GM23338 (cell line): ENCODE measurements around the gene FRY. TPM values are rescaled to one million over a fixed set of nuclear protein-coding genes. Genes with fewer than 3 reads are reported as not detected.

Experiments used
- ATAC-seq: fragments of 200-7000 bp; cut with Tn5 transposase; 3 replicates; pipeline ENCODE4 v1.9.1; 2020
- DNase-seq: peaks from one replicate; pipeline ENCODE4 v3.0.0-alpha.2; 2015; ENCODE audit warnings: low spot score
- H2AFZ ChIP-seq: fragments of 200-600 bp; sonication (generic); 2 replicates; pipeline ENCODE4 v1.8.0; 2016; ENCODE audit warnings: antibody characterized with exemption, mild to moderate bottlenecking, moderate library complexity
- H3F3A ChIP-seq: fragments of 200-600 bp; sonication (generic); replicated peaks from 2 replicates; pipeline ENCODE4 v1.8.0; 2017; ENCODE audit warnings: antibody characterized with exemption, mixed run types, low read depth
- H3K27ac ChIP-seq: fragments of 200-600 bp; sonication (generic); 2 replicates; pipeline ENCODE4 v1.6.1; 2016; ENCODE audit warnings: low read depth
- H3K27me3 ChIP-seq: fragments of 200-600 bp; sonication (generic); 2 replicates; pipeline ENCODE4 v1.8.0; 2016; ENCODE audit warnings: mild to moderate bottlenecking, mixed run types, moderate library complexity; ENCODE audit not compliant: insufficient read depth
- H3K36me3 ChIP-seq: fragments of 200-600 bp; sonication (generic); 2 replicates; pipeline ENCODE4 v1.8.0; 2016; ENCODE audit warnings: mild to moderate bottlenecking; ENCODE audit not compliant: insufficient read depth
- H3K4me1 ChIP-seq: fragments of 200-600 bp; sonication (generic); 2 replicates; pipeline ENCODE4 v1.8.0; 2016; ENCODE audit warnings: mild to moderate bottlenecking, moderate library complexity; ENCODE audit not compliant: insufficient read depth
- H3K4me2 ChIP-seq: fragments of 200-600 bp; sonication (generic); 2 replicates; pipeline ENCODE4 v1.7.1; 2017; ENCODE audit warnings: mixed run types
- H3K4me3 ChIP-seq: fragments of 200-600 bp; sonication (generic); 2 replicates; pipeline ENCODE4 v1.6.1; 2016; ENCODE audit warnings: mixed run types
- H3K79me2 ChIP-seq: fragments of 200-600 bp; sonication (generic); replicated peaks from 2 replicates; pipeline ENCODE4 v1.8.0; 2017; ENCODE audit warnings: mild to moderate bottlenecking; ENCODE audit not compliant: insufficient read depth
- H3K9me2 ChIP-seq: fragments of 200-600 bp; sonication (generic); 2 replicates; pipeline ENCODE4 v1.8.0; 2017; ENCODE audit not compliant: insufficient read depth
- H4K20me1 ChIP-seq: fragments of 200-600 bp; sonication (generic); replicated peaks from 2 replicates; pipeline ENCODE4 v1.8.0; 2017; ENCODE audit warnings: mild to moderate bottlenecking; ENCODE audit not compliant: insufficient read depth
- H3K27ac Mint-ChIP-seq: 2 replicates; pipeline ENCODE4 v1.8.0; 2020; ENCODE audit warnings: inconsistent platforms, mild to moderate bottlenecking, moderate library complexity, mixed read lengths
- H3K27me3 Mint-ChIP-seq: 3 replicates; pipeline ENCODE4 v1.8.0; 2022; ENCODE audit warnings: low read depth, mild to moderate bottlenecking, moderate library complexity, mixed read lengths, inconsistent platforms; ENCODE audit not compliant: insufficient read depth, poor library complexity
- H3K36me3 Mint-ChIP-seq: 3 replicates; pipeline ENCODE4 v1.8.0; 2021; ENCODE audit warnings: low read depth, mild to moderate bottlenecking, inconsistent platforms, moderate library complexity, mixed read lengths
- H3K4me1 Mint-ChIP-seq: 3 replicates; pipeline ENCODE4 v1.8.0; 2020; ENCODE audit warnings: mild to moderate bottlenecking, inconsistent platforms, mixed read lengths
- H3K4me3 Mint-ChIP-seq: 3 replicates; pipeline ENCODE4 v1.8.0; 2021; ENCODE audit warnings: moderate library complexity, mild to moderate bottlenecking, inconsistent platforms, mixed read lengths
- H3K9me3 Mint-ChIP-seq: 3 replicates; pipeline ENCODE4 v1.8.0; 2020; ENCODE audit warnings: moderate library complexity, mild to moderate bottlenecking, inconsistent platforms, mixed read lengths
- CREB1 ChIP-seq: fragments of 250-450 bp; sonication (Bioruptor Pico); IDR thresholded peaks from 2 replicates; pipeline ENCODE4 v1.5.0; 2020; ENCODE audit warnings: low read depth, mild to moderate bottlenecking, moderate library complexity
- EZH2 ChIP-seq: fragments of 200-600 bp; sonication (generic); IDR thresholded peaks from one replicate; pipeline ENCODE4 v1.8.0; 2017; ENCODE audit warnings: antibody characterized with exemption, mild to moderate bottlenecking, low read depth; ENCODE audit not compliant: unreplicated experiment
- ZNF114 ChIP-seq: fragments of 250-450 bp; sonication (Bioruptor Pico); IDR thresholded peaks from 2 replicates; pipeline ENCODE4 v1.5.0; 2020; ENCODE audit warnings: mild to moderate bottlenecking, moderate library complexity
- polyA plus RNA-seq: library from polyadenylated mRNA; unstranded; fragments of >200 nt; fragmentation: Nextera tagmentation; extraction: Ambion mirVana; gene quantifications from 2 replicates; pipeline ENCODE4 v1.2.1, GENCODE V29; 2016
- total RNA-seq: library from RNA; depleted of rRNA; stranded (reverse); fragments of >200 nt; shearing (Covaris generic); gene quantifications from 2 replicates; pipeline ENCODE4 v1.2.3, GENCODE V29; 2014
- TF ChIP-seq, protein P1 (sequence below): fragments of 250-450 bp; sonication (Bioruptor Pico); IDR thresholded peaks from 2 replicates; pipeline ENCODE4 v1.5.0; 2020; ENCODE audit warnings: mild to moderate bottlenecking, moderate library complexity

The FRY gene
- total and polyA plus RNA-seq, 2 experiments from 2014 or later, result 2.4 to 10.1 TPM

- DNase-seq (no peak), ATAC-seq (no peak)
- no peak for TF ChIP-seq CREB1
- TF ChIP-seq, protein P1, sequence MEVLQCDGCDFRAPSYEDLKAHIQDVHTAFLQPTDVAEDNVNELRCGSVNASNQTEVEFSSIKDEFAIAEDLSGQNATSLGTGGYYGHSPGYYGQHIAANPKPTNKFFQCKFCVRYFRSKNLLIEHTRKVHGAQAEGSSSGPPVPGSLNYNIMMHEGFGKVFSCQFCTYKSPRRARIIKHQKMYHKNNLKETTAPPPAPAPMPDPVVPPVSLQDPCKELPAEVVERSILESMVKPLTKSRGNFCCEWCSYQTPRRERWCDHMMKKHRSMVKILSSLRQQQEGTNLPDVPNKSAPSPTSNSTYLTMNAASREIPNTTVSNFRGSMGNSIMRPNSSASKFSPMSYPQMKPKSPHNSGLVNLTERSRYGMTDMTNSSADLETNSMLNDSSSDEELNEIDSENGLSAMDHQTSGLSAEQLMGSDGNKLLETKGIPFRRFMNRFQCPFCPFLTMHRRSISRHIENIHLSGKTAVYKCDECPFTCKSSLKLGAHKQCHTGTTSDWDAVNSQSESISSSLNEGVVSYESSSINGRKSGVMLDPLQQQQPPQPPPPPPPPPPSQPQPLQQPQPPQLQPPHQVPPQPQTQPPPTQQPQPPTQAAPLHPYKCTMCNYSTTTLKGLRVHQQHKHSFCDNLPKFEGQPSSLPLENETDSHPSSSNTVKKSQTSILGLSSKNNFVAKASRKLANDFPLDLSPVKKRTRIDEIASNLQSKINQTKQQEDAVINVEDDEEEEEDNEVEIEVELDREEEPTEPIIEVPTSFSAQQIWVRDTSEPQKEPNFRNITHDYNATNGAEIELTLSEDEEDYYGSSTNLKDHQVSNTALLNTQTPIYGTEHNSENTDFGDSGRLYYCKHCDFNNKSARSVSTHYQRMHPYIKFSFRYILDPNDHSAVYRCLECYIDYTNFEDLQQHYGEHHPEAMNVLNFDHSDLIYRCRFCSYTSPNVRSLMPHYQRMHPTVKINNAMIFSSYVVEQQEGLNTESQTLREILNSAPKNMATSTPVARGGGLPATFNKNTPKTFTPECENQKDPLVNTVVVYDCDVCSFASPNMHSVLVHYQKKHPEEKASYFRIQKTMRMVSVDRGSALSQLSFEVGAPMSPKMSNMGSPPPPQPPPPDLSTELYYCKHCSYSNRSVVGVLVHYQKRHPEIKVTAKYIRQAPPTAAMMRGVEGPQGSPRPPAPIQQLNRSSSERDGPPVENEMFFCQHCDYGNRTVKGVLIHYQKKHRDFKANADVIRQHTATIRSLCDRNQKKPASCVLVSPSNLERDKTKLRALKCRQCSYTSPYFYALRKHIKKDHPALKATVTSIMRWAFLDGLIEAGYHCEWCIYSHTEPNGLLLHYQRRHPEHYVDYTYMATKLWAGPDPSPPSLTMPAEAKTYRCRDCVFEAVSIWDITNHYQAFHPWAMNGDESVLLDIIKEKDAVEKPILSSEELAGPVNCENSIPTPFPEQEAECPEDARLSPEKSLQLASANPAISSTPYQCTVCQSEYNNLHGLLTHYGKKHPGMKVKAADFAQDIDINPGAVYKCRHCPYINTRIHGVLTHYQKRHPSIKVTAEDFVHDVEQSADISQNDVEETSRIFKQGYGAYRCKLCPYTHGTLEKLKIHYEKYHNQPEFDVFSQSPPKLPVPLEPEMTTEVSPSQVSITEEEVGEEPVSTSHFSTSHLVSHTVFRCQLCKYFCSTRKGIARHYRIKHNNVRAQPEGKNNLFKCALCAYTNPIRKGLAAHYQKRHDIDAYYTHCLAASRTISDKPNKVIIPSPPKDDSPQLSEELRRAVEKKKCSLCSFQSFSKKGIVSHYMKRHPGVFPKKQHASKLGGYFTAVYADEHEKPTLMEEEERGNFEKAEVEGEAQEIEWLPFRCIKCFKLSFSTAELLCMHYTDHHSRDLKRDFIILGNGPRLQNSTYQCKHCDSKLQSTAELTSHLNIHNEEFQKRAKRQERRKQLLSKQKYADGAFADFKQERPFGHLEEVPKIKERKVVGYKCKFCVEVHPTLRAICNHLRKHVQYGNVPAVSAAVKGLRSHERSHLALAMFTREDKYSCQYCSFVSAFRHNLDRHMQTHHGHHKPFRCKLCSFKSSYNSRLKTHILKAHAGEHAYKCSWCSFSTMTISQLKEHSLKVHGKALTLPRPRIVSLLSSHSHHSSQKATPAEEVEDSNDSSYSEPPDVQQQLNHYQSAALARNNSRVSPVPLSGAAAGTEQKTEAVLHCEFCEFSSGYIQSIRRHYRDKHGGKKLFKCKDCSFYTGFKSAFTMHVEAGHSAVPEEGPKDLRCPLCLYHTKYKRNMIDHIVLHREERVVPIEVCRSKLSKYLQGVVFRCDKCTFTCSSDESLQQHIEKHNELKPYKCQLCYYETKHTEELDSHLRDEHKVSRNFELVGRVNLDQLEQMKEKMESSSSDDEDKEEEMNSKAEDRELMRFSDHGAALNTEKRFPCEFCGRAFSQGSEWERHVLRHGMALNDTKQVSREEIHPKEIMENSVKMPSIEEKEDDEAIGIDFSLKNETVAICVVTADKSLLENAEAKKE (CRISPR knock-in tag), result no peak
- TF ChIP-seq ZNF114 (CRISPR knock-in tag), result no peak
- TF ChIP-seq EZH2, result no peak
- Histone ChIP-seq H3K79me2 (no peaks in the 10 kb centered on the region), H2AFZ (no peak overlapping the region), H3K4me2 (no peak overlapping the region), H3K4me3 (no peak overlapping the region), H3K9me2 (no peaks in the 10 kb centered on the region), H4K20me1 (no peaks in the 10 kb centered on the region), H3F3A (no peaks in the 10 kb centered on the region), H3K27ac (no peak overlapping the region), H3K27me3 (no peaks in the 10 kb centered on the region), H3K4me1 (0 out of 2 replicates have a peak, but pooled peaks cover 5% of the 10 kb centered on the region), H3K36me3 (no peaks in the 10 kb centered on the region)
- Mint-ChIP-seq H3K36me3 (no peaks in the 10 kb centered on the region), H3K9me3 (no peaks in the 10 kb centered on the region), H3K27me3 (no peaks in the 10 kb centered on the region), H3K4me3 (no peak overlapping the region), H3K27ac (0 out of 2 replicates have a peak overlapping the region, but pooled peaks have one; percentile 5), H3K4me1 (peaks cover 36% of the 10 kb centered on the region)
Observed at GRCh38 chr13:32063619-32064233, 32.2 kb downstream of the FRY start.
